Testis (tissue), 3 donors: Measurements from ENCODE around the gene TMEM183A. TPM values are rescaled to one million over a fixed set of nuclear protein-coding genes. Genes with fewer than 3 reads are reported as not detected.

Experiments used
- DNase-seq: peaks from one replicate; pipeline ENCODE4 v3.0.0-alpha.2; 2019
- H3K27ac ChIP-seq, 2 donors: fragments of 200-600 bp; sonication (generic); one replicate each; pipeline ENCODE4 v1.5.1; 2019
- H3K27me3 ChIP-seq: fragments of 200-600 bp; sonication (generic); one replicate; pipeline ENCODE4 v1.5.1; 2019
- H3K36me3 ChIP-seq: fragments of 200-600 bp; sonication (generic); one replicate; pipeline ENCODE4 v1.5.1; 2017; ENCODE audit warnings: low read depth; ENCODE audit errors: missing control alignments
- H3K4me1 ChIP-seq: fragments of 200-600 bp; sonication (generic); one replicate; pipeline ENCODE4 v1.5.1; 2019
- H3K4me3 ChIP-seq, 2 donors: fragments of 200-600 bp; sonication (generic); one replicate each; pipeline ENCODE4 v1.5.1; 2017 to 2019
- H3K9me3 ChIP-seq: fragments of 200-600 bp; sonication (generic); one replicate; pipeline ENCODE4 v1.5.1; 2017
- POLR2A ChIP-seq: fragments of 450-650 bp; IDR thresholded peaks from one replicate; pipeline ENCODE4 v1.6.1; 2017; ENCODE audit warnings: antibody characterized with exemption, mild to moderate bottlenecking, moderate library complexity
- WGBS, 2 donors: methylation state at CpG; one replicate each; pipeline ENCODE4 v1.1.5; 2018; 5-methylcytosine and 5-hydroxymethylcytosine counted together
- intact Hi-C: fragments of 100-400 bp; cut with DNase I; formaldehyde crosslinking; loops from one replicate; pipeline ENCODE4 v1.15.1; 2023; ENCODE audit warnings: low total_unique reads
- polyA plus RNA-seq: library from polyadenylated mRNA; stranded (reverse); fragments of 350-450 nt; fragmentation: Illumina TruSeq; extraction: RNeasy Lipid Tissue Mini Kit (QIAGEN cat#74804); gene quantifications from one replicate; pipeline ENCODE4 v1.2.3, GENCODE V29; 2014; ENCODE audit warnings: low read depth, low replicate concordance; ENCODE audit not compliant: insufficient read depth
- total RNA-seq, 2 donors: library from RNA; depleted of rRNA; stranded (reverse); fragments of >200 nt; gene quantifications; one replicate each; pipeline ENCODE4 v1.2.3, GENCODE V29; 2016
- TF ChIP-seq, protein P1 (sequence below), 3 experiments: fragments of 450-650 bp in 2 of 3; fragments of 200-600 bp in 1 of 3; sonication (generic) in 1 of 3; IDR thresholded peaks; one replicate each; pipeline ENCODE4 v1.5.1; 2016 to 2019; ENCODE audit warnings: antibody characterized with exemption in 3 of 3, mild to moderate bottlenecking in 2 of 3, moderate library complexity in 1 of 3

The TMEM183A gene
- total and polyA plus RNA-seq, 3 donors from 2014 or later, result 114 to 135 (median 129) TPM

- no peaks in the 10 kb centered on the region for H3K27me3 ChIP-seq
- no peak overlapping the region for H3K4me3 ChIP-seq
- 65 to 86% methylated on average over 7 to 10 of the region's 10 CpGs for WGBS, 2 donors
- DNase-seq, result peak; percentile 3
- no peak overlapping the region for H3K27ac ChIP-seq
- intact Hi-C loops, result no loop called here
- TF ChIP-seq POLR2A, result no peak
- TF ChIP-seq, protein P1, sequence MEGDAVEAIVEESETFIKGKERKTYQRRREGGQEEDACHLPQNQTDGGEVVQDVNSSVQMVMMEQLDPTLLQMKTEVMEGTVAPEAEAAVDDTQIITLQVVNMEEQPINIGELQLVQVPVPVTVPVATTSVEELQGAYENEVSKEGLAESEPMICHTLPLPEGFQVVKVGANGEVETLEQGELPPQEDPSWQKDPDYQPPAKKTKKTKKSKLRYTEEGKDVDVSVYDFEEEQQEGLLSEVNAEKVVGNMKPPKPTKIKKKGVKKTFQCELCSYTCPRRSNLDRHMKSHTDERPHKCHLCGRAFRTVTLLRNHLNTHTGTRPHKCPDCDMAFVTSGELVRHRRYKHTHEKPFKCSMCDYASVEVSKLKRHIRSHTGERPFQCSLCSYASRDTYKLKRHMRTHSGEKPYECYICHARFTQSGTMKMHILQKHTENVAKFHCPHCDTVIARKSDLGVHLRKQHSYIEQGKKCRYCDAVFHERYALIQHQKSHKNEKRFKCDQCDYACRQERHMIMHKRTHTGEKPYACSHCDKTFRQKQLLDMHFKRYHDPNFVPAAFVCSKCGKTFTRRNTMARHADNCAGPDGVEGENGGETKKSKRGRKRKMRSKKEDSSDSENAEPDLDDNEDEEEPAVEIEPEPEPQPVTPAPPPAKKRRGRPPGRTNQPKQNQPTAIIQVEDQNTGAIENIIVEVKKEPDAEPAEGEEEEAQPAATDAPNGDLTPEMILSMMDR (IDR thresholded peaks at IDR 0.05), result no peak
- no peaks in the 10 kb centered on the region for H3K36me3 ChIP-seq
- no peaks in the 10 kb centered on the region for H3K9me3 ChIP-seq
- no peaks in the 10 kb centered on the region for H3K4me1 ChIP-seq
These were observed 27.4 kb downstream of the TMEM183A start for GRCh38 chr1:203034422-203035110.

DNA sequence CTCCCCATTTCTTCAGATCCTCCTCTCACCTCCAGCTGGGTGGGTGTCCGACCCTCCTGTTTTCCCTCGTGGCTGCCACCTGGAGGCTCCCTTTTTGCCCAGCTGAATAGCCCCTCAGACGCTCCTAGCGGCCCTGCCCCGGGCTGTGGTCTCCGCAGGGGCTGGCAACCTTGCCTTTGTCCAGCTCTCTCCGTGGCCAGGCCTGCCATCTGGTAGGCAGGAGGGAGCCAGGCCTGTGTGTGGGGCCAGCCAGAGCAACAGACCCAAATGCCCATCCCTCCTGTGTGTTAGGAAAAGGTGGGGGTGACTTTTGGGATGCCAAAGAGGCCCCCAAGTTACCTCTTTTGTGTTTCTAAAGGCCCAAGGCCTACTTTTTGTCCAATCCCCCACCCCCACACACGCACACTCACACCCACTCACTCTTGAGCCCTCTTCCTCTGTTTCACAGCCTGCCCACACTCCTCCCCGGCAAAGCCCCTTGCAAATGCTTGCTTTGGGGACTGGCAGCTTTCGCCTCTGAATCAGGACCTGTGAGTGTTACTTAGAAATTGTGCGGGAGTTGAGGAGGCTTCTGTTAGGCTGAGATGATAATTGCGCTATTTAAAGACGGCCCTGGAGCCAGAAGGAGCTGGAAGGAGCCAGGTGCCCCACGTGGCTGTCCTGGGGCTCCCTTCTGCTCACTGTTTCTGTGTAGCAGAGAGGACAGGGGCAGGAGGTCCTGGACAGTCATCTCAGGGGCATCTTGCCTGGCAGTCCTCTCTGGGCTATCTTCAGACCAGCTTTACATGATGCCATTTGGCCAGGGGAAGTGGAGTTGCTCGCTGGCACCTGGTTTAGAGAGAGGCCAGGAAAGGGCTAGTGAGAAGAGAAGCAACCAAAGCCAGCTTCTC lies 28.2 kb downstream of the TMEM183A start:
- DNase-seq, result peak; percentile 12

DNA sequence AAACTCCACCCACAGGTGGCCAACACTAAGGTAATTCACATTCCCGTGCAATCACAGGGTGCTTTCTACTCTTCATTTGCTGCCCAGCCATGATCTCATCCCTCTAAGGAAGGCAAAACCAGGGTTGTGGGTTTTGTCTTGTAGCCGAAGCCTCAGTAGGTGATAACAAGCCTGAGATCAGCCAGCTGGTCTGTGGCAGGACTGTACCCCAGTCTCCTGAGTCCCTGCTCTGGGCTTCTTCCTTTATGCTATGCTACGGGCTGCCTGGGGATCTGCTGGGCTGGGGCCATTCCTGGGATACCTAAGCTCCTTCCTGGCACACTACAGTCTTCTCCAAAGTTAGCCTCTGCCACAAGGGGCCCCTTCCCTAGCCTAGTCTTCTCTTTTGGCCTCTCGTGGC lies 29.0 kb downstream of the TMEM183A start:
- intact Hi-C loops, result no loop called here
- DNase-seq, result no peak
- H3K27me3 ChIP-seq, result no peaks in the 10 kb centered on the region
- H3K4me3 ChIP-seq, result no peak overlapping the region
- H3K4me1 ChIP-seq, result no peaks in the 10 kb centered on the region
- WGBS, 2 donors, result 79 to 83% methylated on average over 4 of the region's 4 CpGs
- H3K27ac ChIP-seq, result no peak overlapping the region
- H3K9me3 ChIP-seq, result no peaks in the 10 kb centered on the region
- no peak for TF ChIP-seq POLR2A
- H3K36me3 ChIP-seq, result no peaks in the 10 kb centered on the region

More for the DNA sequence above, 28.2 kb downstream of the TMEM183A start:
- TF ChIP-seq POLR2A, result no peak
- TF ChIP-seq, protein P1 (IDR thresholded peaks at IDR 0.05), result no peak
- intact Hi-C loops, result no loop called here
- H3K4me3 ChIP-seq, result no peak overlapping the region
- H3K36me3 ChIP-seq, result no peaks in the 10 kb centered on the region
- no peaks in the 10 kb centered on the region for H3K9me3 ChIP-seq
- H3K27me3 ChIP-seq, result no peaks in the 10 kb centered on the region
- WGBS, 2 donors, result 77 to 81% methylated on average over 15 of the region's 15 CpGs
- H3K4me1 ChIP-seq, result no peaks in the 10 kb centered on the region
- no peak overlapping the region for H3K27ac ChIP-seq

- no peak for DNase-seq
- H3K9me3 ChIP-seq, result no peaks in the 10 kb centered on the region
- no peaks in the 10 kb centered on the region for H3K36me3 ChIP-seq
- no peaks in the 10 kb centered on the region for H3K4me1 ChIP-seq
- WGBS, 2 donors, result 58 to 60% methylated on average over 2 of the region's 2 CpGs
- no peaks in the 10 kb centered on the region for H3K27me3 ChIP-seq
- H3K4me3 ChIP-seq, result no peak overlapping the region
- intact Hi-C loops, result no loop called here
- TF ChIP-seq POLR2A, result no peak
- TF ChIP-seq, protein P1 (IDR thresholded peaks at IDR 0.05), result no peak
- no peak overlapping the region for H3K27ac ChIP-seq
These were observed 29.4 kb downstream of the TMEM183A start for GRCh38 chr1:203036537-203036936.

GRCh38 chr1:203037509-203038190 lies 30.5 kb downstream of the TMEM183A start:
- intact Hi-C loops, result loop anchor here (2.0 kb wide), 1 partner anchor 175 kb away; no protein-coding TSS in a partner anchor
- H3K36me3 ChIP-seq, result no peaks in the 10 kb centered on the region
- no peak overlapping the region for H3K27ac ChIP-seq
- DNase-seq, result no peak
- no peaks in the 10 kb centered on the region for H3K27me3 ChIP-seq
- TF ChIP-seq POLR2A, result no peak
- TF ChIP-seq, protein P1 (IDR thresholded peaks at IDR 0.05), result no peak
- no peaks in the 10 kb centered on the region for H3K4me1 ChIP-seq
- H3K4me3 ChIP-seq, result no peak overlapping the region
- H3K9me3 ChIP-seq, result no peaks in the 10 kb centered on the region
- WGBS, 2 donors, result 85 to 89% methylated on average over 10 of the region's 10 CpGs
